ENCODE data around the gene KCNMB2.
"Not testable (repeated sequence)": the region's sequence is repeated elsewhere in the genome, so short reads cannot be mapped to it uniquely, and the experiment has no call there.

The KCNMB2 gene

GRCh38 chr3:178508443-178508825, 27.8 kb upstream of the KCNMB2 start:
- DNase-seq (ENCODE audit: low read depth, low spot score): no peak
- POLR2A ChIA-PET: no interaction called here

GRCh38 chr3:178510496-178510895, 25.7 kb upstream of the KCNMB2 start:
- TF ChIP-seq CTCF (IDR thresholded peaks at IDR 0.05; ENCODE audit: insufficient read depth, low read length, missing control alignments): no peak
- ChIA-PET POLR2A (no interaction called here), CTCF (interaction anchor here (0.6 kb wide), 1 partner anchor 1041 kb away, joined by 3 read pairs; no protein-coding TSS in a partner anchor)
- no peak for DNase-seq (ENCODE audit: low read depth, low spot score)
- no peak overlapping the region for H3K4me3 ChIP-seq (ENCODE audit: low read depth, low read length)

More at GRCh38 chr3:178508443-178508825, 27.8 kb upstream of the KCNMB2 start:
- TF ChIP-seq CTCF (IDR thresholded peaks at IDR 0.05; ENCODE audit: insufficient read depth, low read length, missing control alignments): no peak
- CTCF ChIA-PET: no interaction called here
- no peak overlapping the region for H3K4me3 ChIP-seq (ENCODE audit: low read depth, low read length)

- CTCF ChIA-PET: no interaction called here
- H3K4me3 ChIP-seq (ENCODE audit: low read depth, low read length): no peak overlapping the region
- POLR2A ChIA-PET: no interaction called here
- DNase-seq (ENCODE audit: low read depth, low spot score): no peak
- TF ChIP-seq CTCF (IDR thresholded peaks at IDR 0.05; ENCODE audit: insufficient read depth, low read length, missing control alignments): no peak
These were observed 23.6 kb upstream of the KCNMB2 start for GRCh38 chr3:178512647-178513046.

DNA sequence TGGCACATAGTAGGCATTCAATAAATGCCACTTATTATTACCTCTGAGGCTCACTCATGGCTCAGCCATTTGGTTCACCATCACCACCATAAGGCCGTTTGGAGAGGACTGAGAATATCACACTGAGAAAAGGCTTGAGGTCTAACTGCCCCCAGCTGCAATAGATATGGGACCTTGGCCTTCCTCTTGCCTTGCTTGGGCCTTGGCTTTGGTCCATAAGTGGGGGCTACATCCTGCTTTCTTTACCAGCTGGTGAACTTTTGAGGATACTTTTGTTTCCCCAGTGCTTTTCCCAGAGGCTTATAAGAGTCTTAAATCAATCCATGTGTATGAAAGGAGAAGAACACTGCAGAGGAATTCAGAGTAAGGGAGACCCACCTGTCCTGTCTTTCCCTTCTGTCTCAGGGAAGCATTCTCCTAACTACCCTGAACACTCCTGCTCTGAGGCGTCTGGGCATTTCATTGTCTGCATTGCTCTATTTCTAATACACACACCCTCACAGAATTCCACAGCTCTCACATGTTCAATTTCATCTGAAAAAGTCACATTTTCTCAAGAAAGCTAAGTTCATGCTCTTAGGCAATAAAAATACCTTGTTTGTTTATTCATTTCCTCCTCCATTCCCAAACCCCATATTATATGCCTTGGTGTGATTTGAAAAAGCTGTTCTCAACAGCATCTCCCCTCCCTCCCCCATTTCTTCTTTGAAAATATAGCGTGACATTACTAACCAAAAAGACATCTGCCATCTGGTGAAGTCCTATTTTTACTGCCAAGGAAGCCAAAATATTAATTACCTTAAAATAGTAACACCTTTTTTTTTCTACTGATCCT, 22.5 kb upstream of the KCNMB2 start:
- DNase-seq (ENCODE audit: low read depth, low spot score): no peak
- no peak for TF ChIP-seq CTCF (IDR thresholded peaks at IDR 0.05; ENCODE audit: insufficient read depth, low read length, missing control alignments)
- no peak overlapping the region for H3K4me3 ChIP-seq (ENCODE audit: low read depth, low read length)
- ChIA-PET POLR2A (interaction anchor here (0.6 kb wide), 1 partner anchor 205 kb away, joined by 3 read pairs; no protein-coding TSS in a partner anchor), CTCF (interaction anchor here (0.9 kb wide), 1 partner anchor 9 kb away, joined by 3 read pairs; no protein-coding TSS in a partner anchor)

GRCh38 chr3:178514401-178514800, 21.8 kb upstream of the KCNMB2 start:
- no peak for DNase-seq (ENCODE audit: low read depth, low spot score)
- no peak overlapping the region for H3K4me3 ChIP-seq (ENCODE audit: low read depth, low read length)
- POLR2A ChIA-PET: interaction anchor here (0.6 kb wide), 1 partner anchor 204 kb away, joined by 3 read pairs; no protein-coding TSS in a partner anchor
- CTCF ChIA-PET: no interaction called here
- TF ChIP-seq CTCF (IDR thresholded peaks at IDR 0.05; ENCODE audit: insufficient read depth, low read length, missing control alignments): no peak

- H3K4me3 ChIP-seq (ENCODE audit: low read depth, low read length); POLR2A ChIA-PET; DNase-seq (ENCODE audit: low read depth, low spot score); CTCF ChIA-PET: not testable (repeated sequence)
These were observed 21.0 kb upstream of the KCNMB2 start for GRCh38 chr3:178515076-178515744.

All from AG04449 (cell line).